ENCODE results near the gene APBA1. TPM values are rescaled to one million over a fixed set of nuclear protein-coding genes. Genes with fewer than 3 reads are reported as not detected.

Gene APBA1
- total and polyA plus RNA-seq, 9 of the 15 experiments (the other 6 are each of a cell fraction or from before 2014, with no cell fraction given): 0.01 to 0.02 TPM; not detected in 7

DNA sequence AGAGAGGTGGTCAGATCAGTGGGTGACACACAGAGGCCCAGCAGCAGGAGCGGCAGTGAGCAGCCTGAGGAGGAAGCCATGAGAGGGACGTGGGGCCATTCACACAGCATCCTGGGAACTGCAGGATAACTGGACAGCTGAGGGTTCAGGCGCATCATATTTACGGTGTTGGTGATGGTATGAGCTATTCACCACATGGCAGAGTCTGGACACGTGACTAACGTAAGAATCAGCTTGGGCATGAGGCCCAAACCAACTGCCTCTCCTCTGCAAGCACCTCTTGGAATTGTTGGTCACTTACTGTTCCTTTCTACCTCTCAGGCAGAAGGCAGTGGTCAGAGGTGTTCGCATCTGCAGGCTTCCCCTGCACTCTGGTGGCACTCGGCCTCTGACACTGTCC is 206.0 kb downstream of the APBA1 start (continued):
- TF ChIP-seq, protein P1, sequence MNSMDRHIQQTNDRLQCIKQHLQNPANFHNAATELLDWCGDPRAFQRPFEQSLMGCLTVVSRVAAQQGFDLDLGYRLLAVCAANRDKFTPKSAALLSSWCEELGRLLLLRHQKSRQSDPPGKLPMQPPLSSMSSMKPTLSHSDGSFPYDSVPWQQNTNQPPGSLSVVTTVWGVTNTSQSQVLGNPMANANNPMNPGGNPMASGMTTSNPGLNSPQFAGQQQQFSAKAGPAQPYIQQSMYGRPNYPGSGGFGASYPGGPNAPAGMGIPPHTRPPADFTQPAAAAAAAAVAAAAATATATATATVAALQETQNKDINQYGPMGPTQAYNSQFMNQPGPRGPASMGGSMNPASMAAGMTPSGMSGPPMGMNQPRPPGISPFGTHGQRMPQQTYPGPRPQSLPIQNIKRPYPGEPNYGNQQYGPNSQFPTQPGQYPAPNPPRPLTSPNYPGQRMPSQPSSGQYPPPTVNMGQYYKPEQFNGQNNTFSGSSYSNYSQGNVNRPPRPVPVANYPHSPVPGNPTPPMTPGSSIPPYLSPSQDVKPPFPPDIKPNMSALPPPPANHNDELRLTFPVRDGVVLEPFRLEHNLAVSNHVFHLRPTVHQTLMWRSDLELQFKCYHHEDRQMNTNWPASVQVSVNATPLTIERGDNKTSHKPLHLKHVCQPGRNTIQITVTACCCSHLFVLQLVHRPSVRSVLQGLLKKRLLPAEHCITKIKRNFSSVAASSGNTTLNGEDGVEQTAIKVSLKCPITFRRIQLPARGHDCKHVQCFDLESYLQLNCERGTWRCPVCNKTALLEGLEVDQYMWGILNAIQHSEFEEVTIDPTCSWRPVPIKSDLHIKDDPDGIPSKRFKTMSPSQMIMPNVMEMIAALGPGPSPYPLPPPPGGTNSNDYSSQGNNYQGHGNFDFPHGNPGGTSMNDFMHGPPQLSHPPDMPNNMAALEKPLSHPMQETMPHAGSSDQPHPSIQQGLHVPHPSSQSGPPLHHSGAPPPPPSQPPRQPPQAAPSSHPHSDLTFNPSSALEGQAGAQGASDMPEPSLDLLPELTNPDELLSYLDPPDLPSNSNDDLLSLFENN (IDR thresholded peaks at IDR 0.05; ENCODE audit: low read depth in 2 of 2, low read length in 2 of 2): no peak
- TF ChIP-seq ZNF407 (IDR thresholded peaks at IDR 0.05; ENCODE audit: low read depth) (no peak), XRCC4 (IDR thresholded peaks at IDR 0.05; ENCODE audit: extremely low read depth, insufficient read depth, insufficient read length) (no peak)
